CMK (cell line): ENCODE measurements around the gene OR5H15.
"Not testable (repeated sequence)": the region's sequence is repeated elsewhere in the genome, so short reads cannot be mapped to it uniquely, and the experiment has no call there.

Experiments
- DNase-seq: peaks from one replicate; pipeline ENCODE4 v3.0.0-alpha.2; 2010; ENCODE audit warnings: low read depth

OR5H15 gene

DNA sequence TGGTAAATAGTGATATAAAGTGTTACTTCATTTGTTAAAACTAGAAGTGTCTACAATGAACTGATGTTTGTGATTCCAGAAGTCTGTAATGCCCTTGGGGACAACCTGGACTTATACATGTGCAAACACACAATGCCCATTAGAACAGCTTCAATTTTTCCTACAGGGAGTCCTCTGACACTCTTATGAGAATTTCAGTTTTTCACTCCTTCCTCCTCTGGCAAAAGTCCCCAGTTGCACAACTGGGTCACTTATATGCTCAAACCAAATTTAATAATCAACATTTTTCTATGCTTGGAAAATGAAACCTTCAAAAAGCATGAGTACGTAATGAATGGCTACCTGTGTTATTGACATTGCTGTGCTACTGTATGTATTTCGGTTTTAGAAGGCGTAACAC lies at the start of gene OR5H15:
TSS of gene OR5H15 (plus strand) at position 301 of the 400 bp plus-strand sequence. CDS start 2,004 bp downstream, outside the sequence.
- DNase-seq = no peak

- no peak for DNase-seq
These were observed 36.1 kb upstream of the OR5H15 start, which contains the start of gene OR5H1 for GRCh38 chr3:98130421-98130820. Gene OR5H1, plus strand, starts transcription at chr3:98130721. Its CDS starts 1,977 bp downstream, at chr3:98132698.

DNA sequence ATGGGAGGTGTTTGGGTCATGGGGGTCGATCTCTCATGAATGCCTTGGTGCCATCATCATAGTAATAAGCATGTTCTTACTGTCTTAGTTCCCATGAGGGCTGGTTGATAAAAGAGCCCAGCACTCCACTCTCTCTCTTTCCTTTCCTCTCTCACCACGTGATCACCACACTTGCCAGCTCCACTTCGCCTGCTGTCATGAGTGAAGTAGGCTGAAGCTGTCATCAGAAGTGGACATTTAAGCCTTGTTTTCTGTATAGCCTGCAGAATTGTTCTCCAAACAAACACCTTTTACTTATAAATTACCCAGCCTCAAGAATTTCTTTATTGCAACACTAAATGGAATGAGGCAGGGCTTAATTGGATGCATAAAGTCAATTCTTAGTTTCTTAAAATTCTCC lies 29.9 kb upstream of the OR5H15 start:
- no peak for DNase-seq

DNA sequence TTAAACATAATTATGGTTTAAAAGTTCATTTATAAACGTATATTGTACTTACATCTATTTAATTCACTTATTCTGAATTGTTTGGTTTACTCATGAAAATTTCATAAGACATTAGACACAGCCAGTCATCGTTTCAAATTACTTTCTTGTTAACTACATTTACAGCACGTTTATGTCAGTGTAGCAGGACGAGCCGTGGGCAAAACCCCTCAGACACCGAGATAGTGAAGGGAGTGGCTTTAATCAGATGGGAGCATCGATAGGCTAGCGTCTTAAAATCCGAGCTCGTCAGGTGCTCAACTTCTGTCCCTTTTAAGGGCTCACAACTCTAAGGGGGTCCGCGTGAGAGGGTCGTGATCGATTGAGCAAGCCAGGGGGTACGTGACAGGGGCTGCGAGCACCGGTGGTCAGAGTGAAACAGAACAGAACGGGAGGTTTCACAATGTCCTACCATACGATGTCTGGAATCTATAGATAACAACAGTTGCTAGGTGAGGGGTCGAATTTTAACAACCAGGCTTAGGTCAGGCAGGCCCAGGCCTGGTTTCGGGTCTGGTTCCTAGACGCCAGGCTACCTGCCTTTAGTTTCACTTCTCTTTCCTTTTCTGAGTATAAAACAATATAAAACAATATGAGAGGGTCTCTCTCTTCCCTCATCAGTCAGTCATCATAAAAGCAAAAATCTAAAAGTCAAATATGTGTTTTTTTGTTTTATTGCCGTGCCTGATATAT lies 28.5 kb upstream of the OR5H15 start:
- DNase-seq = not testable (repeated sequence)

DNA sequence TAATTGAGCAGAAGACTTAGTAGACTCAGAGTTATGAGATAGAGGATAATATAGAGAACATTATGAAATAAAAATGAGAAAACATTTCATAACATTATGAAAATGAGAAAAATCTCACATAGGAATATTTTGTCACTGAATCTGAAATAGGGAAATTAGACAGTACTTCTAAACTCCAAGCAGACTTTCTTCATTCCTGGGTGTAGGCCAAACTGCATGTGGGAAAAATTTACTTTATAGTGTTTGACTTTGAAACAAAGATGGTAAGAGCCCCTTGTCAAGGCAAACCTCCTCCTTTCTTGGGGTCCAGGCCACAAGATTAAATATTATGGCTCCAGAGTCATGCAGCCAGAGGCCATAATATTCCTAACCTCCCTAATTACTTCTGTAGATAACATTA lies 26.0 kb upstream of the OR5H15 start:
- no peak for DNase-seq

- DNase-seq = no peak
These were observed 19.3 kb upstream of the OR5H15 start, which contains the start of gene OR5H14 for GRCh38 chr3:98147179-98147578. Gene OR5H14, plus strand, starts transcription at chr3:98147479. Its CDS starts 1,907 bp downstream, at chr3:98149386.

- no peak for DNase-seq
These were observed 17.7 kb upstream of the OR5H15 start for GRCh38 chr3:98148751-98149150.

DNA sequence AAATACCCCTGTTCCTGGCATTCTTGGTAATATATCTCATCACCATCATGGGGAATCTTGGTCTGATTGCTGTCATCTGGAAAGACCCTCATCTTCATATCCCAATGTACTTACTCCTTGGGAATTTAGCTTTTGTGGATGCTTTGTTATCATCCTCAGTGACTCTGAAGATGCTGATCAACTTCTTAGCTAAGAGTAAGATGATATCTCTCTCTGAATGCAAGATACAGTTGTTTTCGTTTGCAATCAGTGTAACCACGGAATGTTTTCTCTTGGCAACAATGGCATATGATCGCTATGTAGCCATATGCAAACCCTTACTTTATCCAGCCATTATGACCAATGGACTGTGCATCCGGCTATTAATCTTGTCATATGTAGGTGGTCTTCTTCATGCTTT lies 17.0 kb upstream of the OR5H15 start:
- not testable (repeated sequence) for DNase-seq

DNA sequence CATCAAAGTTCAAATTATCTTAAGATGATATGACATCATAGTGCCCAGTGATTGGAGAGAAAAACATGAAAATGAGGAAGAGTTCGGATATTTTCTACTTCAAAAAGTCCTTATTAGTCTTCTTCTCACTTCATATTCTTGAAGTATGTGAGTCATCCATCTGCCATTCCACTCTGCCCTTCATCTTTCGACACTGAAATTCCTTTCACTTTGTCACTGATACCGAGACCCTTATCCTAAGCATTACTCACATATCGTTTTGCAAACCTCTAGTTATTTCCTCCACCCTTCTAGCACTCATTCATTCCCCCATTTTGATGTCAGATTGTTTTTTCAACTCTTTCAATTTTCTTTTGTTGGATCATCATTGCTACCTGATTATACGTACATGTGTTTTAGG lies 15.3 kb upstream of the OR5H15 start:
- DNase-seq = no peak

DNA sequence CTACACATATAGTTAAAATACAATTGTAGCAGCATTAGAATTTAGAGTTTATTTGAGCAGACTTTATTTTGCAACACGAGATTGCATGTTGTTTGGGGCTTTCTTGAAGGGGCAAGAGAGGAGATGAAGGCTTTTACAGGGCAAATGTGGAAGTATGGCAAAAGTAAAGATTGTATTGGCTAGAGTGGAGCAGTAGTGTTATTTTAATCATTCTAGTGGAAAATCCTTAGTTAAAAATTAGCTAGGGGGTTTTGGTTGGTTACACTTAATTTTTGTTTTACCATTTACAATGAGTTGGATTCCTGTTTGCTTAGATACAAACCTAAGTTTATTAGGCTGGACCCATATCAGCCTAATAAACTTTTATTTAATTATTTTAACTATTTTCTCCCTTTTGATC lies 4.6 kb downstream of the OR5H15 start:
- DNase-seq = no peak

GRCh38 chr3:98172621-98173020 lies 6.1 kb downstream of the OR5H15 start:
- no peak for DNase-seq

DNA sequence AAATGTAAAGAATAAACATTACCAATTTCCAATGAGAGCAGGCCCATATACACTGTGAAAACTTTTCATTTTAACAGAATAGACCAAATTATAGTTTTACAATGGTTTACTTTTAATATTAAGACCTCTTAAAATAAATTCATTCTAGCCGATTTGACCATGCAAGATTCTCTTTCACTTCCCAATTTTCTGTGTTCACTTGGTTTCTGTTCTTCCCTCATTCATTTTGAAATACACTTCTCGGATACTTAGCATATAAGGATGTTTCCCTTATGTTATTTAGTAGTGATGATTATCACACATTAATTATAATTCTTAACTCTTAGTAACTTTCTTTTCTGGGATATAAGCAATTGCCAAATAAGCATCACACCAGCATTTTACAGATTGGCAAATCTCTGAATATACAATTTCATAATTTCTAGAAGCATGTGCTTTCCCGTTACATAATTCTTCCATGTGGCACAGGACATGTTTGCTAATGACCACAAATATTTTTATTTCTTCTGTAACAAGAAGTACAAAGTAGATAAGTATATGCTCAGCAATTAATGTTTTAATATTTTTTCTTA lies 13.9 kb downstream of the OR5H15 start:
- no peak for DNase-seq

DNA sequence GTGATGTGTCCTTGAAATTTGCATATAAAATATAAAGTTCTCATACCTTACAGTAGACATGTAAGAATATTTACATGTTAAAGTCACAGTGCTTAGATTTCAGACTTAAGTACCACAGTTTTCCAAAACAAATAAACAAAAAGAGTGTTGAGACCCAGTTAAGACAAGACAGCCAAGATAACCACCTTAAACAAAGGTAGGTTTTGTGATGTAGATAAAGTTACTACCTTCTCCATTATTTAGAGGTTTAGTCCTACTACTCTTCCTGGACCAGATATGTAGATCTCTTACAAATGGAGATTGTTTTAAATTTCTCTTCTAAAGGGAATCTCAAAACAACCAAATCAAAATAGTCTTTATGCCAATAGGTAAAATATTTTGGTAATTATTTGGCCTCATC lies 15.7 kb downstream of the OR5H15 start:
- no peak for DNase-seq

DNA sequence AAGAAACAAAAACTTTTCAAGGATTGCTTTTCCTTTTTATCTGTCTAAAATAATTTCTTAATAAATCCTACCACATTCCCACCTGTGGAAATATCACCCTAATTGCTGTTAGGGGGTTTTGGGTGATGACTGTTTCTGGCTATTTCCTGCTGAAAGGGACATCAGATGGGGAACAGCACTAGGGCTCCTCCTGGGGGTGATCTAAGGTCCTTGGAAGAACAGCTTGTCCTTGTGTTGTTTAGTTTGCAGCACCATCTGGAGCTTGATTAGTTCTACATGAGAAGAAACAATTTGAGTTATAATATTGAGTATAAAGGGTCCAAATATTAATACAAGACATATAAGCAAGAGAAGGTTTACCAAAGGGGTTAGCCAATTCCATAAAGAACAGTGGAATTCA lies 18.7 kb downstream of the OR5H15 start:
- DNase-seq = no peak

- peak; percentile 9 for DNase-seq
These were observed 22.0 kb downstream of the OR5H15 start for GRCh38 chr3:98188545-98188944.

GRCh38 chr3:98190911-98191310 lies 24.4 kb downstream of the OR5H15 start:
- not testable (repeated sequence) for DNase-seq

DNA sequence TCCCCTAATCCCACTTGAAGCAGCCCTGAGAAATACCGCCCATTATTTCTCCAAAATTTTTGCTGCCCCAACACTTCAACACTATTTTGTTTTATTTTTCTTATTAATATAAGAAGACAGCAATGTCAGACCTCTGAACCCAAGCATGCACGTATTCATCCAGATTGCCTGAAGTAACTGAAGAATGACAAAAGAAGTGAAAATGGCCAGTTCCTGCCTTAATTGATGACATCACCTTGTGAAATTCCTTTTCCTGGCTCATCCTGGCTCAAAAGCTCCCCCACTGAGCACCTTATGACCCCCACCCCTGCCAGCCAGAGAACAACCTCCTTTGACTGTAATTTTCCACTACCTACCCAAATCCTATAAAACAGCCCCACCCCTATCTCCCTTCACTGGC lies 29.8 kb downstream of the OR5H15 start:
- not testable (repeated sequence) for DNase-seq

DNA sequence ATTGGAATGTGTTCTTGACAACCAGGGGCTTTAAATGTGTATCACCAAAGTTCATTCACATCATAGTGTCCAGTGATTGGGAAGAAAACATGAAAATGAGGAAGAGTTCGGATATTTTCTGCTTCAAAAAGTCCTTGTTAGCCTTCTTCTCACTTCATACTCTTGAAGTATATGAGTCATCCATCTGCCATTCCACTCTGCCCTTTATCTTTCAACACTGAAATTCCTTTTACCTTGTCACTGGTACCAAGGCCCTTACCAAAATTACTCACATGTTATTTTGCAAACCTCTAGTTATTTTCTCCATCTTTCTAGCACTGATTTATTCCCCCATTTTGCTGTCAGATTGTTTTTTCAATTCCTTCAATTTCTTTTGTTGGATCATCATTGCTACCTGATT lies 32.5 kb downstream of the OR5H15 start:
- DNase-seq = no peak

- no peak for DNase-seq
These were observed 42.7 kb downstream of the OR5H15 start for GRCh38 chr3:98209244-98209643.

GRCh38 chr3:98213276-98213675 lies 46.8 kb downstream of the OR5H15 start:
- DNase-seq = no peak

DNA sequence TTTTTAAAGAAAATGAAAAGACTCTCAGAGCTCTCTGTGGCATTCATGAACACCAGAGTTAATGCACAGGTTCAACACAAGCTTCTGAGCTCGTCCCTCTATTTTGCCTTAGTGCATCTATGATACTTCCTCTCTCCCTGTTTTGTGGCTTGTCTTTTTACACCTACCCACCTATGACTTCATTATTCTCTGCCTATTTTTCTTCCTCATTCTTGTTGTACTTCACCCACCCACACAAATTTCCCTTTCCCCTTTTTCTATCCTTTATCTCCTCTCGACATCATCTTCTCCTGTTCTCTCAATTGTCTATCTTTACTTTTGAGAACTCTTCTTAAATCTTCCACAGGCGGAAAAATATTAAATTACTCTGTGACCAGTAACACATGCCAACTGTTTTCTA lies 48.6 kb downstream of the OR5H15 start:
- no peak for DNase-seq
